ENCODE data around the gene C12orf56. TPM values are rescaled to one million over a fixed set of nuclear protein-coding genes. Genes with fewer than 3 reads are reported as not detected.
A peak's percentile ranks its signal among the peaks of the same experiment; 100 is the strongest.

C12orf56 gene
- total RNA-seq, 5 donors from 2014 or later (not counting 1 experiment from before 2014, with no cell fraction given): 0.07 to 0.33 (median 0.24) TPM; not detected in 1

DNA sequence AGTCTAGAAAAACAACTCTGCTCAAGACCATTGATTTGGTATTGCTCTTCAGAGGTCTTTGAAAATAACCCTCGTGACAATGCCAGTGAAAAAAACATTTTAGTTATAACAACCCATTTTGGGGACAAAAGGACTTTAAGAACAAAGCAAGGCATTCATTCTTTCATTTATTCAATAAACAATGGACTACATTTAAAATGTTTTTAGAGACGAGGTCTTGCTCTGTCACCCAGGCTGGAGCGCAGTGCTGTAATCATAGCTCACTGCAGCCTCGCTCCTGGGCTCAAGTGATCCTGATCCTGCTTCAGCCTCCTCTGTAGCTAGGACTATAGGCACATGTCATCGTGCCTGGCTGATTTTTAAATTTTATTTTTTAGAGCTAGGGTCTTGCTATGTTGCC, 160.8 kb downstream of the C12orf56 start:
- Histone ChIP-seq H3K27me3 (replicated peaks in 1 of 2; ENCODE audit: control insufficient read depth in 2 of 2, extremely low read depth in 1 of 2, insufficient read depth in 2 of 2, low read length in 1 of 2) (peaks cover 0 to 8% of the 10 kb centered on the region in 2 experiments), H3K4me1 (ENCODE audit: control insufficient read depth in 1 of 2, extremely low read depth in 1 of 2, insufficient read depth in 2 of 2, low read length in 2 of 2) (no peaks in the 10 kb centered on the region), H3K27ac (ENCODE audit: low read length) (no peak overlapping the region), H3K4me3 (ENCODE audit: control insufficient read depth in 1 of 2, extremely low read depth in 1 of 2, low read length in 1 of 2) (no peak overlapping the region), H3K36me3 (ENCODE audit: control insufficient read depth in 2 of 2, extremely low read depth in 1 of 2, insufficient read depth in 1 of 2, low read length in 1 of 2) (no peaks in the 10 kb centered on the region), H3K9me3 (no peaks in the 10 kb centered on the region)
- H3K27ac Mint-ChIP-seq: no peak overlapping the region
- DNase-seq: no peak
- POLR2A ChIA-PET: no interaction called here
- H3K36me3 Mint-ChIP-seq: no peaks in the 10 kb centered on the region
- 93% methylated on average over 3 of the region's 5 CpGs for WGBS (ENCODE audit: insufficient coverage)
- no peak overlapping the region for H3K4me3 Mint-ChIP-seq
- no peak for ATAC-seq (replicated peaks in 1 of 4)
- no peaks in the 10 kb centered on the region for H3K9me3 Mint-ChIP-seq
- no peaks in the 10 kb centered on the region for H3K4me1 Mint-ChIP-seq
- CTCF ChIA-PET: no interaction called here
- peaks cover 17 to 23% of the 10 kb centered on the region in 2 donors for H3K27me3 Mint-ChIP-seq

DNA sequence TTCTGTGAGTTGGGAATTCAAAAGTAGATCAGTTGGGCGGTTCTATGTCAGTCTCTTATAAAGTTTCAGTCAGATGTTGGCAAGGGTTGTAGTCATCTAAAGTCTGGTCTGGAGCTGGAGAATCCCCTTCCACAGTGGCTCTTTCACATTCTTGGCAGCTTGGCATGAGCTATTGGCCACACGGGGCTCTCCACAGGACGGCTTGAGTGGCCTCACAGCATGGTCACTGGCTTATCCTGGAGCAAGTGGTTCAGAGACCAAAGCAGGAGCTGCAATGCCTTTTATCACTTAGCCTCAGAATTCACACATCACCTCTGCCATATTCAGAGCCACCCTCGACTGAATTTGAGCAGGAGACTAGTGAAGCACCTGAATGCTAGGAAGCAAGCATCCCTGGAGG, 161.3 kb downstream of the C12orf56 start:
- CTCF ChIA-PET: no interaction called here
- no peaks in the 10 kb centered on the region for H3K36me3 Mint-ChIP-seq

DNA sequence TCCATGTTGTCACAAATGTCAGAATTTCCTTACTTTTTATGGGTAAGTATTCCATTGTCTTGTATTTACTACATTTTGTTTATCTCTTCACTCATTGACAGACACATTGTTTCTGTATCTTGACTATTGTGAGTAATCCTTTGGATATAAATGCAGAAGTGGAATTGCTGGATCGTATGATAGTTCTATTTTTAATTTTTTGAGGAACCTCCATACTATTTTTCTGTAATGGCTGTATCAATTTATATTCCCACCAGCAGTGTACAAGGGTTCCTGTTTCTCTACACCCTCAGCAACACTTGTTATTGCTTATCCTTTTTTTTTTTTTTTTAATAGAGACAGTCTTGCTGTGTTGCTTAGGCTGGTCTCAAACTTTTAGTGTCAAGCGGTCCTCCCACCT, 164.9 kb downstream of the C12orf56 start:
- H3K27ac Mint-ChIP-seq: no peak overlapping the region
- H3K9me3 Mint-ChIP-seq: no peaks in the 10 kb centered on the region
- H3K27me3 Mint-ChIP-seq: peaks cover 17 to 20% of the 10 kb centered on the region in 2 donors
- Histone ChIP-seq H3K27ac (ENCODE audit: low read length) (no peak overlapping the region), H3K9me3 (no peaks in the 10 kb centered on the region), H3K4me1 (ENCODE audit: control insufficient read depth in 1 of 2, extremely low read depth in 1 of 2, insufficient read depth in 2 of 2, low read length in 2 of 2) (peaks cover 5 to 13% of the 10 kb centered on the region in 2 experiments), H3K36me3 (ENCODE audit: control insufficient read depth in 2 of 2, extremely low read depth in 1 of 2, insufficient read depth in 1 of 2, low read length in 1 of 2) (no peaks in the 10 kb centered on the region), H3K4me3 (ENCODE audit: control insufficient read depth in 1 of 2, extremely low read depth in 1 of 2, low read length in 1 of 2) (no peak overlapping the region), H3K27me3 (replicated peaks in 1 of 2; ENCODE audit: control insufficient read depth in 2 of 2, extremely low read depth in 1 of 2, insufficient read depth in 2 of 2, low read length in 1 of 2) (peaks cover 0 to 2% of the 10 kb centered on the region in 2 experiments)
- ChIA-PET CTCF (no interaction called here), POLR2A (interaction anchor here in 1 of 2 donors (0.9 kb wide), 1 partner anchor 15 kb away, joined by 3 read pairs; no protein-coding TSS in a partner anchor)
- no peaks in the 10 kb centered on the region for H3K36me3 Mint-ChIP-seq
- no CpG with 5 or more reads among the region's 2 CpGs for WGBS (ENCODE audit: insufficient coverage)
- H3K4me3 Mint-ChIP-seq: no peak overlapping the region
- H3K4me1 Mint-ChIP-seq: peaks cover 13 to 27% (median 16%) of the 10 kb centered on the region in 3 donors
- no peak for ATAC-seq (replicated peaks in 1 of 4)
- no peak for DNase-seq

More for the DNA sequence above, 161.3 kb downstream of the C12orf56 start:
- peaks cover 17 to 20% of the 10 kb centered on the region in 2 donors for H3K27me3 Mint-ChIP-seq
- no peak overlapping the region for H3K27ac Mint-ChIP-seq
- H3K4me1 ChIP-seq (ENCODE audit: control insufficient read depth in 1 of 2, extremely low read depth in 1 of 2, insufficient read depth in 2 of 2, low read length in 2 of 2): no peaks in the 10 kb centered on the region
- no peak overlapping the region for H3K4me3 Mint-ChIP-seq
- H3K4me3 ChIP-seq (ENCODE audit: control insufficient read depth in 1 of 2, extremely low read depth in 1 of 2, low read length in 1 of 2): no peak overlapping the region
- peaks cover 0 to 8% of the 10 kb centered on the region in 2 experiments for H3K27me3 ChIP-seq (replicated peaks in 1 of 2; ENCODE audit: control insufficient read depth in 2 of 2, extremely low read depth in 1 of 2, insufficient read depth in 2 of 2, low read length in 1 of 2)
- H3K4me1 Mint-ChIP-seq: no peaks in the 10 kb centered on the region
- 96% methylated on average over 2 of the region's 4 CpGs for WGBS (ENCODE audit: insufficient coverage)
- H3K9me3 ChIP-seq: no peaks in the 10 kb centered on the region
- H3K9me3 Mint-ChIP-seq: no peaks in the 10 kb centered on the region
- no peak for ATAC-seq (replicated peaks in 1 of 4)
- no peak overlapping the region for H3K27ac ChIP-seq (ENCODE audit: low read length)
- POLR2A ChIA-PET: interaction anchor here in 1 of 2 donors (0.5 kb wide), 1 partner anchor 20 kb away, joined by 3 read pairs; no protein-coding TSS in a partner anchor
- DNase-seq: no peak
- H3K36me3 ChIP-seq (ENCODE audit: control insufficient read depth in 2 of 2, extremely low read depth in 1 of 2, insufficient read depth in 1 of 2, low read length in 1 of 2): no peaks in the 10 kb centered on the region

DNA sequence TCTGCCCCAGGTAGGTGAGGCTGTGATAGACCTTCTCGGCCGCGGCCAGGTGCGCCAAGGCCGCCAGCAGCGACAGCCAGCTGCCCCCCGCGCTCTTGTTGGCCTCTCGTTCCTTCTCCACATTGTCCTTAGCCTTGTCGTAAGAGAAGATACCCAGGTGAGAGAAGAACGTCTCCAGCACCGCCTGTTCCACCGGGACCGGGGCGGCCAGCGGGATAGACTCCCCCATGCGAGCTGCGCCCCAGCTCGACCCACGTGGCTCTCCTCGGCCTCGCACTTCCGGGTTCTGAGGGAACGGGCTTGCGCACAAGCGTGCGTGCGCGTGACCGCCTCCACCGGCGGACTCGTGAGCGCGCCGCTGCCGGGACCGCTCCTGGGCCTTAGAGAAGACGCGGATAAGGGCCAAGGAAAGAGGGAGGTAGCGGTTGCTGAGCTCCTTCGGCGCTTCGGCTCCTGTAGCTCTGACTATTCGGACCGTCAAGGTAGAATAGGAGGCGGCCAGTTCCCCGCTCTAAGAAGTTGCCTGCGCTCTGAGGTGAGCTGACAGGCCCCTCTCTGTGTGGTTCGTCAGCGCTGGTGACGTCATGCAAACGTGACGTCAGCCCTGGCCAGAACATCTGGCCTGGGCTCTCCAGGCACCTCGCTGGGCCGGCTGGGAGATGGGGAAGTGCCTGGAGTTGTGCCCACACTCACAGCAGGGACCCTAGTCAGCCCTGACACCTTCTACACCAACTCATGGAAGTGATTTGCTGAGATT, 168.4 kb downstream of the C12orf56 start, which contains the start of gene KICS2:
Gene KICS2, minus strand, starts transcription at position 288 of the 757 bp plus-strand sequence. Its CDS starts 59 bp downstream, at position 229.
- Histone ChIP-seq H3K27me3 (replicated peaks in 1 of 2; ENCODE audit: control insufficient read depth in 2 of 2, extremely low read depth in 1 of 2, insufficient read depth in 2 of 2, low read length in 1 of 2) (no peaks in the 10 kb centered on the region), H3K36me3 (ENCODE audit: control insufficient read depth in 2 of 2, extremely low read depth in 1 of 2, insufficient read depth in 1 of 2, low read length in 1 of 2) (no peaks in the 10 kb centered on the region), H3K4me3 (ENCODE audit: control insufficient read depth in 1 of 2, extremely low read depth in 1 of 2, low read length in 1 of 2) (peak within 1 kb of the TSS; percentile 86 to 92), H3K4me1 (ENCODE audit: control insufficient read depth in 1 of 2, extremely low read depth in 1 of 2, insufficient read depth in 2 of 2, low read length in 2 of 2) (peaks cover 6 to 13% of the 10 kb centered on the region in 2 experiments), H3K9me3 (no peaks in the 10 kb centered on the region), H3K27ac (ENCODE audit: low read length) (peak within 1 kb of the TSS; percentile 98)
- POLR2A ChIA-PET: interaction anchor here (0.5 to 1.1 kb wide), 4 partner anchors 444 to 1619 kb away, joined by 3 read pairs; no protein-coding TSS in a partner anchor
- H3K27me3 Mint-ChIP-seq: peaks cover 6 to 7% of the 10 kb centered on the region in 2 donors
- ATAC-seq (replicated peaks in 1 of 4) (peak; percentile 91 to 93 (median 92)), DNase-seq (peak; percentile 83 to 95 (median 89))
- H3K4me1 Mint-ChIP-seq: peaks cover 38 to 48% (median 39%) of the 10 kb centered on the region in 3 donors
- H3K27ac Mint-ChIP-seq: peak within 1 kb of the TSS; percentile 93 to 96
- CTCF ChIA-PET: interaction anchor here in 1 of 2 donors (0.8 kb wide), 1 partner anchor 575 kb away, joined by 9 read pairs; no protein-coding TSS in a partner anchor
- no peaks in the 10 kb centered on the region for H3K36me3 Mint-ChIP-seq
- peak within 1 kb of the TSS; percentile 85 to 96 (median 93) for H3K4me3 Mint-ChIP-seq
- under 1% methylated on average over 52 of the region's 56 CpGs for WGBS (ENCODE audit: insufficient coverage)
- no peaks in the 10 kb centered on the region for H3K9me3 Mint-ChIP-seq

DNA sequence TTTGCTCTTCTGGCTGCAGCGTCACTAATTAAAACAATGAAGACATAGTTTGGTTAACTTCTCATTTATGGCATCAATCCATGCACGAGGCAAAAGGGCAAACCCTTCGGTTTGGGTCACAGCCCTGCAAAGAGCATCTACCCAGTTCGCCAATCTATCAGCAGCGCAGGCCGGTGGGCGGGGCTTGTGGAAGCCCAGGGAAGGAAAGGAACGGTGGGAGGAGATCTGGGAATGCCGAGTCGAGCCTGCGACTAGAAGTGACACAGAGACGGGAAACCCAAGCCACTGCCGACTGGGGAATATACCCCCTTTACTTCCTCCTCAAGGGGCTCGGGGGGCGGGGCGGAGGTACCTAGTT, 168.9 kb downstream of the C12orf56 start:
- Mint-ChIP-seq H3K4me3 (peak overlapping the region; percentile 85 to 96 (median 93)), H3K27me3 (peaks cover 4% of the 10 kb centered on the region in 2 donors), H3K27ac (peak overlapping the region; percentile 93 to 96), H3K36me3 (no peaks in the 10 kb centered on the region), H3K4me1 (peaks cover 39 to 48% (median 39%) of the 10 kb centered on the region in 3 donors), H3K9me3 (no peaks in the 10 kb centered on the region)
- Histone ChIP-seq H3K4me3 (ENCODE audit: control insufficient read depth in 1 of 2, extremely low read depth in 1 of 2, low read length in 1 of 2) (peak overlapping the region; percentile 86 to 92), H3K4me1 (ENCODE audit: control insufficient read depth in 1 of 2, extremely low read depth in 1 of 2, insufficient read depth in 2 of 2, low read length in 2 of 2) (peaks cover 6 to 13% of the 10 kb centered on the region in 2 experiments), H3K9me3 (no peaks in the 10 kb centered on the region), H3K27me3 (replicated peaks in 1 of 2; ENCODE audit: control insufficient read depth in 2 of 2, extremely low read depth in 1 of 2, insufficient read depth in 2 of 2, low read length in 1 of 2) (no peaks in the 10 kb centered on the region), H3K27ac (ENCODE audit: low read length) (peak overlapping the region; percentile 98), H3K36me3 (ENCODE audit: control insufficient read depth in 2 of 2, extremely low read depth in 1 of 2, insufficient read depth in 1 of 2, low read length in 1 of 2) (no peaks in the 10 kb centered on the region)
- ChIA-PET POLR2A (interaction anchor here (0.8 to 1.1 kb wide), 3 partner anchors 443 to 1619 kb away, joined by 3 read pairs; no protein-coding TSS in a partner anchor), CTCF (interaction anchor here in 1 of 2 donors (0.8 kb wide), 1 partner anchor 575 kb away, joined by 9 read pairs; no protein-coding TSS in a partner anchor)
- WGBS (ENCODE audit: insufficient coverage): 0% methylated on average over 8 of the region's 16 CpGs
- DNase-seq (peak in 8 of 35 experiments; percentile 2 to 63 (median 36)), ATAC-seq (replicated peaks in 1 of 4) (peak; percentile 27 to 36 (median 33))

DNA sequence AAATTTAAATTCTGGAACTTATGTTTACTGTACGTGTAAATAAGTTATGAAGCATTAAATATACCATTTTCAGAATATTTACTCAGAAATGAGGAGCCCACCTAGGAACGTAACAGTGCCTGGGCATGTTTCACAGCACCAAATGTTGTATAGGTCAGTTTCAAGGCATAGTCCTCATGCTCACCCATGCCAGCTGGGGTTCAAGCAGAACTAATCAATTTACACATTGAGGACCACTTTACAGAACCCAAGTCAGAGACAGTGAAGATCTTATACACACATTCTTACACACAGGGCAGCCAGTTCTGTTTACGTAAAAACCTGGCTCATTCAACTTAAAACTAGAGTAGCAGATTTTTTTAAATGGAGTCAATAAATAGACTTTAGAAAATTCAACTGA, 170.5 kb downstream of the C12orf56 start:
- Histone ChIP-seq H3K9me3 (no peaks in the 10 kb centered on the region), H3K27ac (ENCODE audit: low read length) (no peak overlapping the region), H3K27me3 (replicated peaks in 1 of 2; ENCODE audit: control insufficient read depth in 2 of 2, extremely low read depth in 1 of 2, insufficient read depth in 2 of 2, low read length in 1 of 2) (no peaks in the 10 kb centered on the region), H3K4me1 (ENCODE audit: control insufficient read depth in 1 of 2, extremely low read depth in 1 of 2, insufficient read depth in 2 of 2, low read length in 2 of 2) (peaks cover 6 to 13% of the 10 kb centered on the region in 2 experiments), H3K36me3 (ENCODE audit: control insufficient read depth in 2 of 2, extremely low read depth in 1 of 2, insufficient read depth in 1 of 2, low read length in 1 of 2) (no peaks in the 10 kb centered on the region), H3K4me3 (ENCODE audit: control insufficient read depth in 1 of 2, extremely low read depth in 1 of 2, low read length in 1 of 2) (no peak overlapping the region)
- ChIA-PET POLR2A (no interaction called here), CTCF (no interaction called here)
- no CpG with 5 or more reads among the region's 3 CpGs for WGBS (ENCODE audit: insufficient coverage)
- Mint-ChIP-seq H3K36me3 (peaks cover 4% of the 10 kb centered on the region), H3K27me3 (peaks cover 0 to under 1% of the 10 kb centered on the region in 2 donors), H3K27ac (no peak overlapping the region), H3K9me3 (no peaks in the 10 kb centered on the region), H3K4me3 (peak overlapping the region in 1 of 3 donors; percentile 6), H3K4me1 (peaks cover 39 to 48% (median 42%) of the 10 kb centered on the region in 3 donors)
- ATAC-seq (replicated peaks in 1 of 4) (no peak), DNase-seq (no peak)
